Stimulated activated CD4-positive, alpha-beta T cell treated with anti-CD3 and anti-CD28 coated beads, Interleukin-12 subunit alpha, Interleukin-12 subunit beta, amount 100 ng/mL, for 24 hours (primary cell): ENCODE measurements around the gene YIPF6.
"Not testable (repeated sequence)": the region's sequence is repeated elsewhere in the genome, so short reads cannot be mapped to it uniquely, and the experiment has no call there.

Experiments used
- DNase-seq, 2 experiments: peaks; one replicate each; pipeline ENCODE4 v3.0.0-alpha.2; 2020; ENCODE audit warnings: low read depth in 2 of 2

Gene YIPF6, protein sequence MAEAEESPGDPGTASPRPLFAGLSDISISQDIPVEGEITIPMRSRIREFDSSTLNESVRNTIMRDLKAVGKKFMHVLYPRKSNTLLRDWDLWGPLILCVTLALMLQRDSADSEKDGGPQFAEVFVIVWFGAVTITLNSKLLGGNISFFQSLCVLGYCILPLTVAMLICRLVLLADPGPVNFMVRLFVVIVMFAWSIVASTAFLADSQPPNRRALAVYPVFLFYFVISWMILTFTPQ

DNA sequence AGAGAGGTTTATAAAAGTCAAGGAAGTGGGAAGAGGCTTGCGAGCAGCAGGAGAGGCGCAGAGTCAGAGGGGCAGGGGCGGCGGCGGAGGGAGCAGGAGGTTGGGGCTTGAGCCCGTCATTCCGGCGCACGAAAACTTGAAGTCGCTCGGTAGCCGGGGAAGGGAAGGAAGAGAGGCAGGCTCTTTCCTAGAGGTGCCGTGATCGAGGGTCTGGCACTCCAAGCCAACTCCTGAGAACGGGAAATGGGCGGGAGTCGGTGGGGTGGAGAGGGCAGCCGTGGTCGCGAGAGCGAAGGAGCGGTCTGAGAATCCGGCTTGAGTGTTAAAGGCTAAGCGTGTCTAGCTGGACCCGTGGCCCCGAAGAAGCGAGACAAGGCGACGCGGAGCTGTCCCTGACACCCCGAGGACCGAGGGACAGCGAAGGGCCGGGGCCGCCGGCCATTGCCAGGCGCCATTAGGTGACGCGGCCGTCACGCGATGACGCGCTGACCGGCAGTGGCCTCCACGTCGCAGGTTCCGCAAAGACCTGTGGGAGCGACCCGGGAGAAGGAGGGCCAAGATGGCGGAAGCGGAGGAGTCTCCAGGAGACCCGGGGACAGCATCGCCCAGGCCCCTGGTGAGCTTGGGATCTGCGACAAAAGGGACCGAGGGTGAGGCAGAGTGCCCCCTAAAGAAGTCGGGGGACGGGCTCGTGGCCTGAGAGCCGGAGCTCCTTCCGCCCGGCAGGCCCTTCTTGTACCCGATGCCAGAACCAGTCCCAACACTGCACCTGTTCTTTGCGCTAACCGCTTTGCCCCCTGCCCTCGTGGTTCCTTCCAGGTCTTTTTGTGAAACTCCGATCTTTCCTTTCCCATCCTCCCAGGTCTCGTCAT, at the start of gene YIPF6:
TSS of gene YIPF6 (plus strand) at position 544 of the 872 bp plus-strand sequence. CDS start at position 560, 16 bp downstream.
- DNase-seq: peak; percentile 29 to 46

DNA sequence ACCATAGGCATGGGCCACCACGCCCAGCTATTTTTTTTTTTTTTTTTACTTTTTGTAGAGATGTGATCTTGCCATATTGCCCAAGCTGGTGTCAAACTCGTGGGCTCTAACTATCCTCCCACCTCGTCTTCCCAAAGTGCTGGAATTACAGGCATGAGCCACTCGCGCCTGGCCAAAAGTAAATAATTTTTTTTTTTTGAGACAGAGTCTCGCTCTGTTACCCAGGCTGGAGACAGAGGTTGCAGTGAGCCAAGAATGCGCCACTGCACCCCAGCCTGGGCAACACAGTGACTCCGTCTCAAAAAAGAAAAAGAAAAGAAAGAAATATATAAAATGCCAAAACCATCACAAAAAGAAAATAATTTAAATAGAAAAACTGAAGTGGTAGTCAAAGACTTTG, 47.1 kb upstream of the YIPF6 start:
- DNase-seq: no peak

DNA sequence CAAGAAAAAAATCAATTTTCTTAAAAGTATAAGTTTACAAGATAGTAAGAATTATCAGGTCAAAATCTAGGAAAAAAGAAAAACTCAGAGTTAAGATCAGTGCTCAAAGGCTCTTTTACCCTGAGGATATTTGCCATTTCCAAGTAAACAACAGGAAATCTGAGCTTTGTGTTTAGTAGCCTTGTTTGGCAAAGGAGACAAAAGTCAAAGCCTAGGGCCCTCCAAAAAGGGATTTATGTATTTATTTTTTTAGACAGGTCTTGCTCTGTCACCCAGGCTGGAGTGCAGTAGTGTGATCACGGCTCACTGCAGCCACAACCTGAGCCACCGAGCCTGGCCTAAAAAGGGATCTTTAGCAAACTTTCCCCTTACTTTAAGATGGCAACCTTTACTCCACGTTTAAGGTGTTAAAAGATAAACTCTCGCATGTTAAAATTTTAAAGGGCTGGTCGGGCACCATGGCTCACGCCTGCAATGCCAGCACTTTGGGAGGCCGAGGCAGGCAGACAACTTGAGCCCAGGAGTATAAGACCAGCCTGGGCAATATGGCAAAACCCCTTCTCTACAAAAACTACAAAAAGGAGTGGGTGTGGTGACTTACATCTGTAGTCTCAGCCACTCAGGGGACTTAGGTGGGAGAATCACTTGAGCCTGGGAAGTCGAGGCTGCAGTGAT, 44.2 kb upstream of the YIPF6 start:
- no peak for DNase-seq

DNA sequence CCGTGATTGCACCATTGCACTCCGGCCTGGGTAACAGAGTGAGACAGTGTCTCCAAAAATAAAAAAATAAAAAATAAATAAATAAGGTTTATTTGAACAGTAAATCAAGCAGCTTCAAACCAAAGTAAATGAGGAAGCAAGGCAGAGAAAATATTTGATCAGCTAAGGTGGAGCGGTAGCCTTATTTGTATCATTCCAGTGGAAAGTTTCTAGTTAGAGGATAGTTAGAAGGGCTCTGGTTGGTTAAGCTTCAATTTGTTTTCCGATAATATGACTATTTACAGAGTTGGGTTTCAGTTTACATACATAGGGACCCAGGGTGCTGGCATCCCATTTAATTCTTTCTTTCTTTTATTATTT, 43.7 kb upstream of the YIPF6 start:
- DNase-seq: no peak

DNA sequence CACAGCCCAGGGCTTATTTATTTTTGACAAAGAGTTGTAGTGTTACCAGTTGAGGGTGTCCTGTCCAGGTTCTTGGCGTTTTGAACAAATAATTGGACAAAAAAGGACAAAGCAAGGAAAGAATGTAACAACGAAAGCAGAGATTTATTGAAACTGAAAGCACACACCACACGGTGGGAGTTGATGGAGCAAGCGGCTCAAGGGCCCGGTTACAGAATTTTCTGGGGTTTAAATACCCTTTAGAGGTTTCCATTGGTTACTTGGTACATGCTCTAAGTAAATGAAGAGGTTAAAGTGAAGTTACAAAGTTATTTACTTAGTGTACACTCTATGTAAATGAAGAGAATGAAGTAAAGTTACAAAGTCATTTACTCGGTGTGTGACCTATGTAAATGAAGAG, 37.8 kb upstream of the YIPF6 start:
- DNase-seq: no peak

DNA sequence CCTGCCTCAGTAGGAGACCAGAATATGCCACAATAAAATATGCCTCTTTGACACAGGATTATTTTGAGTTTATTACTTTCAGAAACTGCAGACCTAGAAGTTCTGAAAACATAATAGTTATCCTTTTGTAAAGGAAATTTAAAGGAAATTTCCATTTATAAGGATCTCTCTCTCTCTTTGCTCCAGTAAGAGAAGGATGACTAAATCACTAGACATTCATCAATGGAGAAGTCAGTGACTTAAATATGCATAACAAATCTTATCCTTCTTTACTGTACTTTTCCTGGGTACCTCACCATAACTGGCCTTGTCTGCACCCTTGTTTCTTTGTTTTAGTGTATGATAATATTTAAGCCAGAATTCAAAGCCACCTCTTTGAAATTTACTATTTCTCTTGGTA, 37.3 kb upstream of the YIPF6 start:
- DNase-seq: no peak

DNA sequence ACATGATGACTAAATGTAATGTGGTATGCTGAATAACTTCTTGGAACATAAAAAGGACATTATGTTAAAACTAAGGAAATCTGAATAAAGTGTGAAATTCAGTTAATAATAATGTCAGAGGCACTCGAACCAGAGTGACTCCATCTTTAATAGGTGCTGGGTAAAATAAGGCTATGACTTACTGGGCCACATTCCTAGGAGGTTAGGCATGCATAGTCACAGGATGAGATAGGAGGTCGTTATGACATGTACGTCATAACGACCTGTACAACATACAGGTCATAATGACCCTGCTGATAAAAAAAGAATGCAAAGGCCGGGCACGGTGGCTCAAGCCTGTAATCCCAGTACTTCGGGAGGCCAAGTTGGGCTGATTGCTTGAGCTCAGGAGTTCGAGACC, 36.7 kb upstream of the YIPF6 start:
- no peak for DNase-seq

DNA sequence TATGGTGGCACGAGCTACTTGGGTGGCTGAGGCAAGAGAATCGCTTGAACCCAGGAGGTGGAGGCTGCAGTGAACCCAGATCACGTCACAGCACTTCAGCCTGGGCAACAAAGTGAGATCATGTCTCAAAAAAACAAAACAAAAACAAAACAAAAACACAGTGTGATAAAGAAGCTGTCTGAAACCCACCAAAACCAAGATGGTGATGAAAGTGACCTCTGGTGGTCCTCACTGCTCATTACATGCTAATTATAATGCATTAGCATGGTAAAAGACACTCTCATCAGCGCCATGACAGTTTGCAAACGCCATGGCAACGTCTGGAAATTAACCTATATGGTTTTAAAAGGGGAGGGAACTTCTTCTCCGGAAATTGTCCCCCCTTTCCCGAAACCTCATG, 36.2 kb upstream of the YIPF6 start:
- no peak for DNase-seq

DNA sequence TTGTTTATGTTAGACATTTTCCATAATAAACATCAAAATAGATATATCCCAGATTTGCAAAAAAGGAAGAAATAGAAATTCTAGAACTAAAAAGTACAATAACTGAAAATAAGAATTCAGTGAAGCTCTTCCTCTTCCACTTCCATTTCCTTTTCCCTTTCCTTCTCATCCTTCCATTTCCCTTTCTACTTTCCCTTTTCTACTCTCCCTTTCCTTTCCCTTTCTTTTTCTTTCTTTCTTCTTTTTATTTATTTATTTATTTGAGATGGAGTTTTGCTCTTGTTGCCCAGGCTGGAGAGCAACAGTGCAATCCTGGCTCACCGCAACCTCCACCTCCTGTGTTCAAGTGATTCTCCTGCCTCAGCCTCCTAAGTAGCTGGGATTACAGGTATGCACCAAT, 35.0 kb upstream of the YIPF6 start:
- no peak for DNase-seq

DNA sequence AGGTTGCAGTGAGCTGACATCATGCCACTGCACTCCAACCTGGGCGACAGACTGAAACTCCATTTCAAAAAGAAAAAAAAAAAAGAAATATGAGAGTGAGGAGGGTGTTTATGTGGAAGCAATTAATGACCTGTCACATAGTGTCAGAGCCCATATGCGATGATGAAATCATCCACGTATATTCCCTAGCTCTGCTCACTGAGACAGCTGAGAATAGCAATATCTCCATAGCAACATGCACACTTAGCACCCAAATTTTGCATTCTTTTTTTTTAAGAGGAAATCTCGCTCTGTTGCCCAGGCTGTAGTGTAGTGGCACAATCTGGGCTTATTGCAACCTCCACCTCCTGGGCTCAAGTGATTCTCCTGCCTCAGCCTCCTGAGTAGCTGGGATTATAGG, 34.1 kb upstream of the YIPF6 start:
- DNase-seq: no peak

DNA sequence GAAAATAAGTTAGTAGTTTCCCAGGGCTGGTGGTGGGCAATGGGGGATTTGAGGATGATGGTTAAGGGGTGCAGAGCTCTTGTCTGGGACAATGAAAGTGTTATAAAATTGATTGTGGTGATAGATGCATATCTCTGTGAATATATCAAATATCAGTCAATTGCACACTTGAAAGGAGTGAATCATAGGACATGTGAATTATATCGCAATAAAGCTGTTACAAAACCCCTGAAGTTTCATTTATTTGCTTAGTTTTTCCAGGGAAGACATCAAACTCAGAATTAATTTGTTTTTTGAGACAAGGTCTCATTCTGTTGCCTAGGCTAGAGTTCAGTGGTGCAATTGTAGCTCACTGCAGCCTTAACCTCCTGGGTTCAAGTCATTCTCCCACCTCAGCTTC, 17.9 kb upstream of the YIPF6 start:
- DNase-seq: no peak

DNA sequence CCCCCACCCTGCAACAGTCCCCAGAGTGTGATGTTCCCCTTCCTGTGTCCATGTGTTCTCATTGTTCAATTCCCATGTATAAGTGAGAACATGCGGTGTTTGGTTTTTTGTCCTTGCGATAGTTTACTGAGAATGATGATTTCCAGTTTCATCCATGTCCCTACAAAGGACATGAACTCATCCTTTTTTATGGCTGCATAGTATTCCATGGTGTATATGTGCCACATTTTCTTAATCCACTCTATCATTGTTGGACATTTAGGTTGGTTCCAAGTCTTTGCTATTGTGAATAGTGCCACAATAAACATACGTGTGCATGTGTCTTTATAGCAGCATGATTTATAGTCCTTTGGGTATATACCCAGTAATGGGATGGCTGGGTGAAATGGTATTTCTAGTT, 12.7 kb upstream of the YIPF6 start:
- DNase-seq: not testable (repeated sequence)

DNA sequence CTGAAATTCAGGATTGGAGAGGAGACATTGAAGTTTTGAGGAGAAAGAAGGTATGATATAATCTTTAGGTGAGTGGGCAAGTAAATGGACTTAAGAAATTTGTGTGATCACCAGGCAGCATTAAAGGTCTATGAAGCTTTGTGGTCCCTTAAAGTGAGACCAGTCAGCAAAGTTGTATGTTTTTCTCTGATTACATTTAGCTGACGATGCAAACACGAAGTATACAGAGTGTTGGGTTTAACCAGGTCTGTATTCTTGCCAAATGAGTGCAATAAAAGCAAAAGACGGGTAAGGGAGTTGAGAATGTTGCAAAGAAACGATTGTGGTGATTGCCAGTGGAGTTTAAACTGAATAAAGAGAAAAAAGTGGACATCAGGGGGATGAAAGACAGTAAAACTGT, 11.6 kb upstream of the YIPF6 start:
- DNase-seq: no peak

DNA sequence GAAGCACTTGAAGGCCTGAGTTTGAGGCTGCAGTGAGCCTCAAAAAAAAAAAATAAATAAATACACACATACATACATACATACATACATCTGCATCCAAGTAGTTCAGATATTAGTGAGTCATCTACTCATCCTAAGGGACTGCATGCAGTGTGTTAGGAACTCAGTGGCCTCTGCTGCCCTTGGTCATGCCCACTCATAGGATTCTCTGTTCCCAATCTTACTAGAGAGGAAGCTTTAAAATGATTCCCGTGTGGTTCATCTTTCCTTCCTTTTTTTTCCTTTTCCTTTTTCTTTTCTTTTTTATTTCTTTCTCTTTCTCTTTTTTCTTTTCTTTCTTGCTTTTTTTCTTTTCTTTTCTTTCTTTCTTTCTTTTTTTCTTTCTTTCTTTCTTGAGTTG, 10.9 kb upstream of the YIPF6 start:
- no peak for DNase-seq

DNA sequence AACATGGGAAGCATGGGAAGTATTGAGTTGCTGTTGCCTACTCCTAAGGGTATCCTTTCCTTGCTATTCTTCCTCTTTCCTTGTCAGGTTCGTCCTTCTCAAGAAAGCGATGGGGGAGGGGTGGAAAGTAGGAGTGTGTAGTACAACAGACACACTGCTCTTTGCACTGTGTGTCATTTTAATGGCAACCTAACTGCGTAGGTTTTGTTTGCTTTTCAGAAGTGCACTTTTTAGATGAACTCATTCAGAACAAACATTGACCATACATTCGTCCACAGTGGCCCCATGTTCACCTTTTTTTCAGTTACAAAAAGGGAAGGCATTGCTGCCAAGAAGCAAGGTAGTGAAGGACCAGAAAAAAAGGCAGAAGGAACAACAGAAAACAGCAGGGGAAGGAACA, 10.2 kb upstream of the YIPF6 start:
- no peak for DNase-seq

DNA sequence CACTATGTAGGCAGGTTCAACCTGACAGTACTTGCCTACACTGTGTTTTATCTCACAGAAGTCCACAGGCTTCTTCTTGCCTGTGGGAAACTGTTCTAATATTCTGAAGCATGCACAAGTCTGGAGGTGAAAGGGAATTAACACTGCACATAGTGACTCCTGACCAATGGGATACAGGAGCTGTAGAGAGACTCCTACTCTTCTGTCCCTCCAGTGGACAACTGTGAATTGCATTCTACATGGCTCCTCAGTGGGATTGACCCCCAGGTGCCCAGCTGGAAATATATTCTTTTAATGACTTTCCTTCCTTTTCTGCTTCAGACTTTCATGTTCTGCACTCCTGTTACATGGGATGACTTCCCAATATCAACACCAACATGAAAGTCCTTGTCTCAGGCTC, 8.2 kb upstream of the YIPF6 start:
- no peak for DNase-seq

DNA sequence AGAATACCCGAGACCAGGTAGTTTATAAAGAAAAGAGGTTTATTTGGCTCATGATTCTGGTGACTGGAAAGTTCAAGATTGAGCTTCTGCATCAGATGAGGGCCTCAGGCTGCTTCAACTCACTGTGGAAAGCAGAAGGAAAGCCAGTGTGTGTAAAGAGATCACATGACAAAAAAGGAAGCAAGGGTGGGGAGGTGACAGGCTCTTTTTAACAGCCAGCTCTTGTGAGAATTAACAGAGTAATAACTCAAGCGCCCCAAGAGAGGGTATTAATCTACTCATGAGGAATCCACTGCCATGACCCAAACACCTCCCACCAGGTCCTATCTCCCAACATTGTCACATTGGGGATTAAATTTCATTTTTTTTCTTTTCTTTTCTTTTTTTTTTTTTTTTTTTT, 6.3 kb upstream of the YIPF6 start:
- DNase-seq: no peak

DNA sequence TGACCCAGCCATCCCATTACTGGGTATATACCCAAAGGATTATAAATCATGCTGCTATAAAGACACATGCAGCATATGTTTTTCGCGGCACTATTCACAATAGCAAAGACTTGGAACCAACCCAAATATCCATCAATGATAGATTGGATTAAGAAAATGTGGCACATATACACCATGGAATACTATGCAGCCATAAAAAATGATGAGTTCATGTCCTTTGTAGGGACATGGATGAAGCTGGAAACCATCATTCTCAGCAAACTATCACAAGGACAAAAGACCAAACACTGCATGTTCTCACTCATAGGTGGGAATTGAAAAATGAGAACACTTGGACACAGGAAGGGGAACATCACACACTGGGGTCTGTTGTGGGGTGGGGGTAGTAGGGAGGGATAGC, 5.1 kb upstream of the YIPF6 start:
- DNase-seq: not testable (repeated sequence)

DNA sequence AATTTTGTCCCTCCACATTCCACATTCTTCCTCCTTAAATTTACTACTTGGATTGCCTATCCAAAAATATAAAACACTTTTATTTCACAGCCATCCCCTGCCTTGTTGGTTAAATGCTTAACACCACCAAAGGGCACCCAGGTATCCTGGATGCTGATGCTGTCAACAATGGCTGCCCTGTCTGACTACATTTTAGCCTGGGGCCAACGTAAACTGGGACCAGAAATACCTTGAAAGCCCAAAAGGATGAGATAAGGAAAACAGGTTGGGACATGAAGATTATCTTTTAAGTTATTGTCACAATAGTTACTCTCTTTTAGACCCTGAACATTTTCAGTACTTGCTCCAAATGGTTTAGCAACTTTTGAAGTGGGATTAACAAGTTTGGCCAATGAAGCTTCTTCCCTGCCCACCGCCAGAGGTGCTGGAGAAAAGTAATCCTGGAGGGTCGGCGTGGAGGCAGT, 775 bp upstream of the YIPF6 start:
- DNase-seq: no peak

DNA sequence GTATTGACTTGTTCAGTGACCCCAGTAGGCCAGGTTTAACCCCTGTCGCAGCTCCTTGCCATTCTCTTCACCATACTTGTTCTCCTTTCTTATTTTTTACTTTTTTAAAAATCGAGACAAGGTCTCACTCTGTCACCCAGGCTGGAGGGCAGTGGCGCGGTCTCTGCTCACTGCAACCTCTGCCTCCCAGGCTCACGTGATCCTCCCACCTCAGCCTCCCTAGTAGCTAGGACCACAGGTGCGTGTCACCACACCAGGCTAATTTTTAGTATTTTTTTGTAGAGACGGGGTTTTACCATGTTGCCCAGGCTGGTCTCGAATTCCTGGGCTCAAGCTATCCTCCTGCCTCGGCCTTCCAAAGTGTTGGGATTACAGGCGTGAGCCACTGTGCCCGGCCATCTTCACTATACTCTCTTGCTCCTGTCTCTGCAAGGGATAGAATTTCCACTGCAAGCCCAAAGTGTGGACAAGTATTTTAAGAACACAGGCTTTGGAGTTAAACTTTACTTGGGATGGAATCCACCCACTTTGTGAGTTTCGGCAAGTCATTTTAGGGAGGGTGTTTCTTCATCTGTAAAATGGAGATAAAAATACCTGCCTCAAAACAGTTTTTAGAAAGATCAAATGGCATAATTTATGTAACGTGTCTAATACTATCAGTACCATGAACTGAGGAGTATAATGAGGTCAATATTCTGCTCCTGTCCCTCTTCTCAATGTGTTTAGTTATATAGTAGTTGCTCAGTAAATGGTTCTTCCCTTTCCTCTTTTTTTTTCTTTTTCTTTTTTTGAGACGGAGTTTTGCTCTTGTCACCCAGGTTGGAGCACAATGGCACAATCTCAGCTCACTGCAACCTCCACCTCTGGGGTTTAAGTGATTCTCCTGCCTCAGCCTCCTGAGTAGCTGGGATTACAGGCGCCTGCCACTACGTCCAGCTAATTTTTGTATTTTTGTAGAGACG, 973 bp downstream of the YIPF6 start:
- no peak for DNase-seq

DNA sequence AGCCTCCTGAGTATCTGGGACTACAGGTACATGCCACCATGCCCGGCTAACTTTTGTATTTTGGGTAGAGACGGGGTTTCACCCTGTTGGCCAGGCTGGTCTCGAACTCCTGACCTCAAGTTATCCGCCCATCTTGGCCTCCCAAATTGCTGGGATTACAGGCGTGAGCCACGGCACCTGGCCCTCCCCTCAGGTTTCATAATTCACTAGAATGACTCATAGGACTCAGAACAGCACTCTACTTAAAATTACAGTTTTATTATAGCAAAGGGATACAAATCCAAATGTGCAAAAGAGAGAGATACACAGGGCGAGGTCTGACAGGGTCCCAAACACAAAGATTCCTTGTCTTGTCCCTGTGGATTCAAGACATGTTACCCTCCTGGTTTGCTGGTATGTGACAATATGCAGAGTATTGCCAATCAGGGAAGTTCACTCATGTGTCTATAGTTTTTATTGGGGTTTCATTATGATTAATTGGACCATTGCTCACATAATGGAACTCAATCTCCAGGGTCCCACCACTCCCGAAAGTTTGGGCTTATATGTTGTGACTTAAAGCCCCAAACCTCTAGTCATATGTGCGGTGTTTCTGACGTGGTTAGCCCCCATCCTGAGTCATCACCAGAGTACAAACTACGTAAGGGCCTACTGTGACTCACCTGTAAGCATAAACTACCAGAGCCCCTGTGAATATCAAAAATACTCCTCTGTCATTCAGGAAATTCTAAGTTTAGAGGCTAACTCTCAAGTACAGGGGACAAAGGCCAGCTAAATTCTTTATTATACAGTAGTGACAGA, 5.2 kb downstream of the YIPF6 start:
- DNase-seq: peak in 1 of 2 experiments; percentile 49
